ENCODE data around the gene LBX2.

LBX2 gene

DNA sequence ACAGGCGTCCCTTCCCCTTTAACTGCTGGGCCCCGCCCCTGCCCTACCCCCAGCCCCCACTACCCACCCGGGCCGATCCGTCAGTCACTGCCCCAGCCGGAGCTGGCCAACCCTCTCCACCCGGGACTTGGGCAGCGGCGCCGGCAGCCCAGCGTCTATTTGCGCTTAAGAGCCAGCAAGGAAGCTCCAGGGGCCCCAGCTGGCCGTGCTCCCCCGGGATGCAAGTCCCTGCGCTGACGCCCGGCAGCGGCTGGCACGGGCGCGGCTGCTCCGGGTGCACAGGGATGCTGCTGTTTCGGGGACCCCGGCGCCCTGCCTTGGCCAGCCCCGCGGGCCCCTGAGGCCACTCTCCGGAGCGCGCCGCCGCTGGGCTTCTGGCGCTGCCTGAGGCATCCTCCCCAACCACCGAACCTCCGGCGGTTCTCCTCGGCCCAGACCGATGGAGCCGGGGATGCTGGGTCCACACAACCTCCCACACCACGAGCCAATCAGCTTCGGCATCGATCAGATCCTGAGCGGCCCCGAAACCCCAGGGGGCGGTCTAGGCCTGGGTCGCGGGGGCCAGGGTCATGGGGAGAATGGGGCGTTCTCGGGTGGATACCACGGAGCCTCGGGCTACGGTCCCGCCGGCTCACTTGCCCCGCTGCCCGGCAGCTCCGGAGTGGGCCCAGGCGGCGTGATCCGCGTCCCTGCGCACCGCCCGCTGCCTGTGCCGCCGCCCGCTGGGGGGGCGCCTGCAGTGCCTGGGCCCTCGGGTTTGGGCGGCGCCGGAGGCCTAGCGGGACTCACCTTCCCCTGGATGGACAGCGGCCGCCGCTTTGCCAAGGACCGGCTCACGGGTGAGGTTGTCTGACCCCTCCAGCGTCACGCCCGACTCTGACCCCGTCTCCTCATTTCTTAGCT is 15.2 kb upstream of the LBX2 start, which contains the start of gene TLX2:
TSS of gene TLX2 (plus strand) at position 83 of the 903 bp plus-strand sequence. CDS start at position 440, 357 bp downstream.
- peak within 1 kb of the TSS; percentile 44 for H3K27ac ChIP-seq
- no peak for TF ChIP-seq ZFX (IDR thresholded peaks at IDR 0.05; ENCODE audit: borderline replicate concordance)
- no peak for TF ChIP-seq CTCF (IDR thresholded peaks at IDR 0.05)

- H3K27ac ChIP-seq, result peak overlapping the region; percentile 44
- no peak for TF ChIP-seq CTCF (IDR thresholded peaks at IDR 0.05)
- no peak for TF ChIP-seq ZFX (IDR thresholded peaks at IDR 0.05; ENCODE audit: borderline replicate concordance)
These were observed 14.4 kb upstream of the LBX2 start for GRCh38 chr2:74513605-74514367.

DNA sequence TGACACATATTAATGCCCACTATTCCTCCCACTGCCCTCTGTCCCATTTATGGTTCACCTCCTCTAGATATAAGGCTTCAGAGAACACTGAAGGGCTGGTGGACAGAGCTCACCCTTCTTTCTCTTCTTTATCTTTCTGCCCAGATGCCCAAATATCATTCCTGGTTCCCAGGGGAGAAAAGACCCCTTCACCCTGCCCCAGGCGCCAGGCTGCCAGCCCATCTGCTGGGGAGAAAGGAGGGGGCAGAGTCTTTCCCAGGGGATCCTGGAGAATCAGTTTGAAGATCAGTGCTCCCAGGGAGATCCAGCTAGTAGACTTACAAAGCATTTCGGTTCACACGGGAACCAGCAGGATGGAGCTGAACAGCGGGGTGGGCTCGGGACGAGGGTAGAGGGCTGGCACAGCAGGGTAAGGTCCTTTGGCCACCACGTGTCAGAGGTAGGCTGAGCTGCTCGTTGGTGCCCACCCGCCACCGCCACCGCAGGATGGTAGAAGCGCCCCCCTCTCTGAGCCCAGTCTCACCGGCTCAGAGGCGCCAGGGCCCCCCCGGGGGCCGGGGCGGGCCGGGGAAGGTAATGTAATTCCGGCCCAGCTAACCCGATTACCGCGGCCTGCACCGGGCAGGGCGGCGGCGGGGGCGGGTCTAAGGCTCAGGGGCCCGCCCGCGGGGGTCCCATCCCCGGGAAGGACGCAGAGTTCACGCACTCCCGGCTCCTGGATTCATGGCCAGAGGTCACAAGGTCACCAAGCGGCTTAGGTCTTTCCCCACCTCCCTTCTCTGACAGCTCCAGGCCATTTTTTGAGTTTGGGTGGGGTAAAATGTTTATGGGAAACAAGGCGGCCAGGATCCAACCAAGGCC is 13.6 kb upstream of the LBX2 start:
- TF ChIP-seq CTCF (IDR thresholded peaks at IDR 0.05) (no peak), ZFX (IDR thresholded peaks at IDR 0.05; ENCODE audit: borderline replicate concordance) (no peak)
- peak overlapping the region; percentile 44 for H3K27ac ChIP-seq

DNA sequence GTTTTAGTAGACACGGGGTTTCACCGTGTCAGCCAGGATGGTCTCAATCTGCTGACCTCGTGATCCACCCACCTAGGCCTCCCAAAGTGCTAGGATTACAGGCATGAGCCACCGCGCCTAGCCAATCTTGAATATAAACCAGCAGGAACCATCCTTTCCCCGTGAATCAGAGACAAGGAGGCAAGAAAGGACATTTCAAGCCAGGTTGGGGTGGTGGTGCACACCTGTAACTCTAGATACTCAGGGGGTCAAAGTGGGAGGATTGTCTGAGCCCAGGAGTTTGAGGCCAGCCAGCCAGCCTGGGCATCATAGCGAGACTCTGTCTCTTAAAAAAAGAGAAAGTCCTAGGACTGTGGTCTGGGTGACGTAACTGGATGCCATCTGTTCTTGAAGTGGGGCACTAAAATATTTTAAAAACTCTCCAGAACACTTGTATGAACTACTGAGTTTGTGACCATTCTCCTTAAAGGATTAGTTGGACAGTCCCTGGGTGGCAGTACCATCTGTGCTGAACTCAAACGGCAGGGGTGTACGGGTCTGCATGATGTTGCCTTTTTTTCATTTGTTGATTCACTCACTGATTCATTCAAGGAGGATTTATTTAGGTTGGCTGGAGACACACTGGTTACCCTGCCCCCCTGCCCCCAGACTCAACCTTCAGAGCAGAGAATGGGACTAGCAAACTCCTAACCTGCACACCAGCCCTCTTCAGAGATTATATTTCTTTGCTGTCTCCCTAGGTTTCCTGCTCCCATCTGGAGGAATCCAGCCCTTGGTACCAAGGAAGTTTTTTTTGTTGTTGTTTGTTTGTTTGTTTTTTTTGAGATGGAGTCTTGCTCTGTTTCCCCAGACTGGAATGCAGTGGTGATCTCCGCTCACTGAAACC is 11.9 kb upstream of the LBX2 start:
- TF ChIP-seq ZFX (IDR thresholded peaks at IDR 0.05; ENCODE audit: borderline replicate concordance) (no peak), CTCF (IDR thresholded peaks at IDR 0.05) (no peak)
- no peak overlapping the region for H3K27ac ChIP-seq

GRCh38 chr2:74510272-74510671 is 10.9 kb upstream of the LBX2 start:
- H3K27ac ChIP-seq, result no peak overlapping the region
- TF ChIP-seq ZFX (IDR thresholded peaks at IDR 0.05; ENCODE audit: borderline replicate concordance) (no peak), CTCF (IDR thresholded peaks at IDR 0.05) (no peak)

DNA sequence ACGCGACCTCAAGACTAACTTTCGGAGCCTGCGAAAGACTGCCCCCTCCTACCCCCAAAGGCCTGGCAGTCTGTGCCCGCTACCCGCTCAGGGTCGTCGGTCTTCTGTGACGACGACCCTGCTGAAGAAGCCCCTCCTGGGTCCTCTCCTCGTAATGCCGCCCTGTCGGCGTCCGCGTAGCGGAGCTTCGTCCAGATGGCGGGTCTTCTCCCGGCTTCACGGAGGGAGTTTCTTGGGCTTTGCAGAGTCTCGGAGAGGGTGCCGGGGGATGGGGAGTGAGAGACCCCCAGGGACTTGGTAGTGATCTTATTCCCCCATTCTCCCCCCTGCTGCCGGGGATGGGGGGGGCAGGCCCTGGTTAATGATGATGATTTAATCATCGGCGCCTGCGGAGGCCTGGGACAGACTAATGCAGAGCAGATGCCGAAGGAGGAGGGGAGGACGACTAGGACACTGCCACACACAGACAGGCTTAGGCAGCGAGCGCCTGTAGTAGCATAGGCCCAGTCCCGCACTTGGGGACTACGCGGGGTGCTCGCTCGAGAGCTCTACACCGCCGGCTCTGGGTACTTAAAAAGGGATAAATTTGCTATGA is 8.6 kb upstream of the LBX2 start:
- H3K27ac ChIP-seq, result peak overlapping the region; percentile 97
- TF ChIP-seq ZFX (IDR thresholded peaks at IDR 0.05; ENCODE audit: borderline replicate concordance) (no peak), CTCF (IDR thresholded peaks at IDR 0.05) (no peak)
